Neural progenitor cell (in vitro differentiated cells): ENCODE data around the gene ZNF280D. TPM values are rescaled to one million over a fixed set of nuclear protein-coding genes. Genes with fewer than 3 reads are reported as not detected.

ENCODE experiments used
- DNase-seq: peaks from one replicate; pipeline ENCODE4 v3.0.0-alpha.2; 2016; ENCODE audit warnings: low spot score
- H2AFZ ChIP-seq: fragments of 200-600 bp; sonication (generic); replicated peaks from 2 replicates; pipeline ENCODE4 v1.6.1; 2016; ENCODE audit warnings: antibody characterized with exemption
- H3F3A ChIP-seq: fragments of 200-600 bp; sonication (generic); 2 replicates; pipeline ENCODE4 v1.6.1; 2016; ENCODE audit warnings: antibody characterized with exemption, low read depth
- H3K27ac ChIP-seq: fragments of 200-600 bp; sonication (generic); 2 replicates; pipeline ENCODE4 v1.5.1; 2016; ENCODE audit warnings: mild to moderate bottlenecking
- H3K27me3 ChIP-seq: fragments of 200-600 bp; sonication (generic); 2 replicates; pipeline ENCODE4 v1.6.1; 2016; ENCODE audit warnings: mild to moderate bottlenecking, moderate library complexity
- H3K36me3 ChIP-seq: fragments of 200-600 bp; sonication (generic); 2 replicates; pipeline ENCODE4 v1.5.1; 2016
- H3K4me1 ChIP-seq: fragments of 200-600 bp; sonication (generic); 2 replicates; pipeline ENCODE4 v1.6.1; 2016; ENCODE audit warnings: mixed run types
- H3K4me2 ChIP-seq: fragments of 200-600 bp; sonication (generic); 2 replicates; pipeline ENCODE4 v1.6.1; 2016
- H3K4me3 ChIP-seq: fragments of 200-600 bp; sonication (generic); 2 replicates; pipeline ENCODE4 v1.5.1; 2016
- H3K79me2 ChIP-seq: fragments of 200-600 bp; sonication (generic); 2 replicates; pipeline ENCODE4 v1.6.1; 2016; ENCODE audit warnings: low read depth
- H3K9ac ChIP-seq: fragments of 200-600 bp; sonication (generic); 2 replicates; pipeline ENCODE4 v1.6.1; 2016
- H3K9me3 ChIP-seq: fragments of 200-600 bp; sonication (generic); 2 replicates; pipeline ENCODE4 v1.5.1; 2016; ENCODE audit warnings: low read depth
- H4K20me1 ChIP-seq: fragments of 200-600 bp; sonication (generic); 2 replicates; pipeline ENCODE4 v1.6.1; 2016; ENCODE audit warnings: low read depth
- H3K27ac Mint-ChIP-seq: 3 replicates; pipeline ENCODE4 v1.8.0; 2021; ENCODE audit warnings: mixed read lengths
- H3K27me3 Mint-ChIP-seq: 2 replicates; pipeline ENCODE4 v1.8.0; 2022; ENCODE audit warnings: low read depth, mild to moderate bottlenecking, inconsistent platforms, moderate library complexity, mixed read lengths; ENCODE audit not compliant: insufficient read depth
- H3K36me3 Mint-ChIP-seq: 3 replicates; pipeline ENCODE4 v1.8.0; 2021; ENCODE audit warnings: mixed read lengths
- H3K4me1 Mint-ChIP-seq: 3 replicates; pipeline ENCODE4 v1.8.0; 2021; ENCODE audit warnings: mixed read lengths
- H3K4me3 Mint-ChIP-seq: 3 replicates; pipeline ENCODE4 v1.8.0; 2021; ENCODE audit warnings: mild to moderate bottlenecking, moderate library complexity, mixed read lengths
- H3K9me3 Mint-ChIP-seq: 3 replicates; pipeline ENCODE4 v1.8.0; 2020; ENCODE audit warnings: mixed read lengths
- CTCF ChIP-seq: fragments of 200-600 bp; sonication (generic); IDR thresholded peaks from 2 replicates; pipeline ENCODE4 v1.5.1; 2017; ENCODE audit warnings: antibody characterized with exemption, mild to moderate bottlenecking
- EZH2 ChIP-seq: fragments of 200-600 bp; sonication (generic); IDR thresholded peaks from 2 replicates; pipeline ENCODE4 v1.6.1; 2017; ENCODE audit warnings: antibody characterized with exemption, mild to moderate bottlenecking, moderate library complexity
- EZH2phosphoT487 ChIP-seq: fragments of 200-600 bp; sonication (generic); IDR thresholded peaks from 2 replicates; pipeline ENCODE4 v1.6.1; 2017; ENCODE audit warnings: antibody characterized with exemption
- total RNA-seq: library from RNA; depleted of rRNA; stranded (reverse); fragments of >200 nt; gene quantifications from 2 replicates; pipeline ENCODE4 v1.2.3, GENCODE V29; 2015; ENCODE audit warnings: low replicate concordance

The ZNF280D gene
- total RNA-seq, 1 donor from 2014 or later = 9.9 TPM

- H3K9ac ChIP-seq = no peak overlapping the region
- no peaks in the 10 kb centered on the region for H3K9me3 Mint-ChIP-seq
Measured at GRCh38 chr15:56683908-56684307, 49.4 kb downstream of the ZNF280D start.

GRCh38 chr15:56681113-56681512 lies 52.2 kb downstream of the ZNF280D start:
- H3F3A ChIP-seq = no peaks in the 10 kb centered on the region
- no peak overlapping the region for H3K4me2 ChIP-seq
- H3K79me2 ChIP-seq = no peaks in the 10 kb centered on the region
- H3K4me3 ChIP-seq = no peak overlapping the region
- no peaks in the 10 kb centered on the region for H3K27me3 ChIP-seq
- no peaks in the 10 kb centered on the region for H4K20me1 ChIP-seq
- Mint-ChIP-seq H3K4me1 (no peaks in the 10 kb centered on the region), H3K4me3 (no peak overlapping the region), H3K27me3 (no peaks in the 10 kb centered on the region), H3K9me3 (no peaks in the 10 kb centered on the region), H3K36me3 (no peaks in the 10 kb centered on the region), H3K27ac (no peak overlapping the region)
- H2AFZ ChIP-seq = no peak overlapping the region
- no peak overlapping the region for H3K9ac ChIP-seq
- TF ChIP-seq EZH2 = no peak
- TF ChIP-seq CTCF = no peak
- no peak for TF ChIP-seq EZH2phosphoT487
- H3K36me3 ChIP-seq = no peaks in the 10 kb centered on the region
- no peaks in the 10 kb centered on the region for H3K9me3 ChIP-seq
- no peak overlapping the region for H3K27ac ChIP-seq
- no peaks in the 10 kb centered on the region for H3K4me1 ChIP-seq
- DNase-seq = no peak

More at GRCh38 chr15:56683908-56684307, 49.4 kb downstream of the ZNF280D start:
- H3F3A ChIP-seq = no peaks in the 10 kb centered on the region
- H3K9me3 ChIP-seq = no peaks in the 10 kb centered on the region
- peak; percentile 15 for DNase-seq
- TF ChIP-seq EZH2 (no peak), EZH2phosphoT487 (no peak), CTCF (no peak)
- H3K27ac ChIP-seq = no peak overlapping the region
- H3K79me2 ChIP-seq = no peaks in the 10 kb centered on the region
- Mint-ChIP-seq H3K36me3 (no peaks in the 10 kb centered on the region), H3K4me1 (no peaks in the 10 kb centered on the region), H3K27ac (no peak overlapping the region), H3K4me3 (no peak overlapping the region), H3K27me3 (no peaks in the 10 kb centered on the region)
- no peak overlapping the region for H3K4me3 ChIP-seq
- H3K27me3 ChIP-seq = no peaks in the 10 kb centered on the region
- H2AFZ ChIP-seq = no peak overlapping the region
- no peaks in the 10 kb centered on the region for H3K4me1 ChIP-seq
- no peak overlapping the region for H3K4me2 ChIP-seq
- no peaks in the 10 kb centered on the region for H3K36me3 ChIP-seq
- H4K20me1 ChIP-seq = no peaks in the 10 kb centered on the region

- TF ChIP-seq CTCF (no peak), EZH2phosphoT487 (no peak)
- Histone ChIP-seq H2AFZ (no peak overlapping the region), H3K36me3 (no peaks in the 10 kb centered on the region), H3F3A (no peaks in the 10 kb centered on the region), H3K27me3 (no peaks in the 10 kb centered on the region), H3K4me1 (no peaks in the 10 kb centered on the region), H3K9me3 (no peaks in the 10 kb centered on the region), H3K79me2 (no peaks in the 10 kb centered on the region), H3K27ac (no peak overlapping the region), H3K4me2 (no peak overlapping the region), H3K4me3 (no peak overlapping the region), H3K9ac (no peak overlapping the region), H4K20me1 (no peaks in the 10 kb centered on the region)
- H3K4me1 Mint-ChIP-seq = no peaks in the 10 kb centered on the region
- no peak overlapping the region for H3K4me3 Mint-ChIP-seq
- no peaks in the 10 kb centered on the region for H3K36me3 Mint-ChIP-seq
- H3K27ac Mint-ChIP-seq = no peak overlapping the region
- no peaks in the 10 kb centered on the region for H3K27me3 Mint-ChIP-seq
- no peaks in the 10 kb centered on the region for H3K9me3 Mint-ChIP-seq
- DNase-seq = no peak
Measured at GRCh38 chr15:56679225-56679624, 54.1 kb downstream of the ZNF280D start.

- no peaks in the 10 kb centered on the region for H4K20me1 ChIP-seq
- no peak overlapping the region for H3K4me3 ChIP-seq
- Mint-ChIP-seq H3K27me3 (no peaks in the 10 kb centered on the region), H3K4me3 (no peak overlapping the region), H3K4me1 (no peaks in the 10 kb centered on the region), H3K36me3 (no peaks in the 10 kb centered on the region), H3K27ac (no peak overlapping the region), H3K9me3 (no peaks in the 10 kb centered on the region)
- no peaks in the 10 kb centered on the region for H3F3A ChIP-seq
- no peak overlapping the region for H2AFZ ChIP-seq
- no peaks in the 10 kb centered on the region for H3K4me1 ChIP-seq
- H3K9ac ChIP-seq = no peak overlapping the region
- H3K4me2 ChIP-seq = no peak overlapping the region
- H3K36me3 ChIP-seq = no peaks in the 10 kb centered on the region
- TF ChIP-seq EZH2phosphoT487 (no peak), CTCF (no peak), EZH2 (no peak)
- no peaks in the 10 kb centered on the region for H3K27me3 ChIP-seq
- no peak for DNase-seq
- H3K79me2 ChIP-seq = no peaks in the 10 kb centered on the region
- no peak overlapping the region for H3K27ac ChIP-seq
- H3K9me3 ChIP-seq = no peaks in the 10 kb centered on the region
Measured at GRCh38 chr15:56678571-56678970, 54.7 kb downstream of the ZNF280D start.
